ENCODE results near the gene RPL19. TPM values are rescaled to one million over a fixed set of nuclear protein-coding genes. Genes with fewer than 3 reads are reported as not detected.

The RPL19 gene
- total RNA-seq, 1 donor from 2014 or later: 1,451 TPM

DNA sequence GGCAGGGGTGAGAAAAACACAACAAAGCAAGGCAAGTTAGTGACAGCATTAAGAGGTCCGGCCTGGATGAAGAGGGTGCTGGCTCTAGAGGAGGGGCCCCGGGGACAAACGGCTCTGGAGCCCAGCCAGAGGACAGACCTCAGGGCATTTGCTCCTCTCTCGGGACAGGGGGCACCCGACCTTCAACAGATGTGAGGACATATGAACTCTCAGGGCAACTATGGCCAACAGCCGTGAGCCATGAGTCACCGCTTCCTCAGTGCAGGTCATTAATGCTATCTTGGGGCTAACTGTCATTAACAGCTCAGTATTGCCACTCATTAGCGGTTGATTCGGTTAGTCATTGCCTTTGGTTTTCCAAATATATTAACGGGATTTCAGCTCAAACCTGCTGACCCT is 24.4 kb upstream of the RPL19 start:
- Histone ChIP-seq H3K79me2 (ENCODE audit: insufficient read depth, low read length) (no peaks in the 10 kb centered on the region), H3K27ac (ENCODE audit: low read depth, low read length) (no peak overlapping the region), H3K9me3 (ENCODE audit: insufficient read depth, low read depth, low read length) (no peaks in the 10 kb centered on the region), H3K9ac (ENCODE audit: low read length) (no peak overlapping the region), H3K4me2 (ENCODE audit: low read length) (no peak overlapping the region), H2AFZ (ENCODE audit: low read depth, low read length) (no peak overlapping the region), H3K27me3 (ENCODE audit: insufficient read depth, low read length) (no peaks in the 10 kb centered on the region), H3K36me3 (ENCODE audit: insufficient read depth, low read length) (peaks cover 18% of the 10 kb centered on the region), H3K4me1 (ENCODE audit: insufficient read depth, low read length) (peaks cover 8% of the 10 kb centered on the region), H3K4me3 (ENCODE audit: insufficient read depth, low read depth, low read length) (no peak overlapping the region), H4K20me1 (ENCODE audit: insufficient read depth, low read length) (peaks cover 47% of the 10 kb centered on the region)
- H3K9me3 Mint-ChIP-seq (ENCODE audit: unreplicated experiment): no peaks in the 10 kb centered on the region
- H3K27ac Mint-ChIP-seq (ENCODE audit: unreplicated experiment): no peak overlapping the region
- peaks cover 7% of the 10 kb centered on the region for H3K27me3 Mint-ChIP-seq (ENCODE audit: low read depth, unreplicated experiment)
- H3K4me1 Mint-ChIP-seq (ENCODE audit: low read depth, unreplicated experiment): no peaks in the 10 kb centered on the region
- no peak for FAIRE-seq
- peaks cover 24% of the 10 kb centered on the region for H3K36me3 Mint-ChIP-seq (ENCODE audit: low read depth, unreplicated experiment)
- no peak overlapping the region for H3K4me3 Mint-ChIP-seq (ENCODE audit: unreplicated experiment)
- DNase-seq (ENCODE audit: low read depth): no peak
- TF ChIP-seq EZH2 (IDR thresholded peaks at IDR 0.05; ENCODE audit: insufficient read depth, low read length): no peak
- no peak for TF ChIP-seq CTCF (IDR thresholded peaks at IDR 0.05; ENCODE audit: insufficient read depth, low read depth, low read length)

DNA sequence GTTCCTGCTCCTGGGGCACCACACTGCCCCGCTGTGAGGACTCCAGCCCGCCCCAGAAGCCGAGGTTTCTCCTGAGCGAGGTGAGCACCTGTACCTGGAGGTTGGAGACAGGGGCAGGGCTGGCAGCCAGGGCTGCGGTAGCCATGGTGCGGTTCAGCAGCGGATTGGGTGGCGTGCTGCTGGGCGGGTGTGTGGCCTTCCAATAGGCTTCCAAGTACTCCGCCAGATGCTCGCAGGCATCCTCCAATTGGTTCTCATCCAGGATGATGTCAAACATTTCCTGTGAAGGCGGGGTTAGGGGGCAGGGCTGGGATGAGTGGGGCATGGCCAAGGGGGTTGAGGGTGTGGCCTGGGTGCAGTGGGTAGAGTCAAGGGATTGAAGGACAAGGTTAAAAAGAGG is 22.8 kb upstream of the RPL19 start:
- no peaks in the 10 kb centered on the region for H3K9me3 ChIP-seq (ENCODE audit: insufficient read depth, low read depth, low read length)
- Mint-ChIP-seq H3K4me1 (ENCODE audit: low read depth, unreplicated experiment) (no peaks in the 10 kb centered on the region), H3K9me3 (ENCODE audit: unreplicated experiment) (no peaks in the 10 kb centered on the region), H3K27ac (ENCODE audit: unreplicated experiment) (peak overlapping the region; percentile 41), H3K36me3 (ENCODE audit: low read depth, unreplicated experiment) (peaks cover 27% of the 10 kb centered on the region), H3K4me3 (ENCODE audit: unreplicated experiment) (no peak overlapping the region), H3K27me3 (ENCODE audit: low read depth, unreplicated experiment) (peaks cover 1% of the 10 kb centered on the region)
- H3K9ac ChIP-seq (ENCODE audit: low read length): no peak overlapping the region
- no peaks in the 10 kb centered on the region for H3K27me3 ChIP-seq (ENCODE audit: insufficient read depth, low read length)
- peaks cover 8% of the 10 kb centered on the region for H3K4me1 ChIP-seq (ENCODE audit: insufficient read depth, low read length)
- no peak overlapping the region for H3K4me2 ChIP-seq (ENCODE audit: low read length)
- H3K36me3 ChIP-seq (ENCODE audit: insufficient read depth, low read length): peaks cover 22% of the 10 kb centered on the region
- H3K27ac ChIP-seq (ENCODE audit: low read depth, low read length): no peak overlapping the region
- no peak overlapping the region for H3K4me3 ChIP-seq (ENCODE audit: insufficient read depth, low read depth, low read length)
- H2AFZ ChIP-seq (ENCODE audit: low read depth, low read length): no peak overlapping the region
- H4K20me1 ChIP-seq (ENCODE audit: insufficient read depth, low read length): peaks cover 52% of the 10 kb centered on the region
- no peak for FAIRE-seq
- no peaks in the 10 kb centered on the region for H3K79me2 ChIP-seq (ENCODE audit: insufficient read depth, low read length)
- DNase-seq (ENCODE audit: low read depth): no peak
- no peak for TF ChIP-seq CTCF (IDR thresholded peaks at IDR 0.05; ENCODE audit: insufficient read depth, low read depth, low read length)
- TF ChIP-seq EZH2 (IDR thresholded peaks at IDR 0.05; ENCODE audit: insufficient read depth, low read length): no peak

DNA sequence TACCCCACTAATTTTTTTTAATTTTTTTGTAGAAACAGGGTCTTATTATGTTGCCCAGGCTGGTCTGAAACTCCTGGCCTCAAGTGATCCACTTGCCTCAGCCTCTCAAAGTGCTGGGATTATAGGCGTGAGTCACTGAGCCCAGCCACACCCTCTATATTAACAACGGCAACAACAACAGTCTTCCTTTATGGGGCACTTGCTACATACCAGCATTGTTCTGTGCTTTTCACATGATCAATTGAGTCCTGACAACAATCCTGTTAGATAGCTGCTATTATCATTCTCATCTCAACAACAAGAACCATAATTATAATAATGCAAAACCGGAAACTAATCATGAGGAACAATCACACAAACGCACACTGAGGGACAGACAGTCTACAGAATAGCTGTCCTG is 21.5 kb upstream of the RPL19 start:
- Histone ChIP-seq H3K79me2 (ENCODE audit: insufficient read depth, low read length) (no peaks in the 10 kb centered on the region), H3K9me3 (ENCODE audit: insufficient read depth, low read depth, low read length) (no peaks in the 10 kb centered on the region), H3K27ac (ENCODE audit: low read depth, low read length) (no peak overlapping the region), H3K9ac (ENCODE audit: low read length) (no peak overlapping the region), H2AFZ (ENCODE audit: low read depth, low read length) (no peak overlapping the region), H4K20me1 (ENCODE audit: insufficient read depth, low read length) (peaks cover 60% of the 10 kb centered on the region), H3K4me2 (ENCODE audit: low read length) (no peak overlapping the region), H3K36me3 (ENCODE audit: insufficient read depth, low read length) (peaks cover 28% of the 10 kb centered on the region), H3K4me3 (ENCODE audit: insufficient read depth, low read depth, low read length) (no peak overlapping the region), H3K27me3 (ENCODE audit: insufficient read depth, low read length) (no peaks in the 10 kb centered on the region), H3K4me1 (ENCODE audit: insufficient read depth, low read length) (peaks cover 8% of the 10 kb centered on the region)
- Mint-ChIP-seq H3K9me3 (ENCODE audit: unreplicated experiment) (peaks cover 2% of the 10 kb centered on the region), H3K4me1 (ENCODE audit: low read depth, unreplicated experiment) (no peaks in the 10 kb centered on the region), H3K36me3 (ENCODE audit: low read depth, unreplicated experiment) (peaks cover 36% of the 10 kb centered on the region), H3K4me3 (ENCODE audit: unreplicated experiment) (no peak overlapping the region), H3K27me3 (ENCODE audit: low read depth, unreplicated experiment) (no peaks in the 10 kb centered on the region), H3K27ac (ENCODE audit: unreplicated experiment) (no peak overlapping the region)
- DNase-seq (ENCODE audit: low read depth) (no peak), FAIRE-seq (no peak)
- TF ChIP-seq CTCF (IDR thresholded peaks at IDR 0.05; ENCODE audit: insufficient read depth, low read depth, low read length) (no peak), EZH2 (IDR thresholded peaks at IDR 0.05; ENCODE audit: insufficient read depth, low read length) (no peak)
